HCT116 (cell line): ENCODE results near the gene MYOG. TPM values are rescaled to one million over a fixed set of nuclear protein-coding genes. Genes with fewer than 3 reads are reported as not detected.

Experiments used
- ATAC-seq: fragments of 200-7000 bp; cut with Tn5 transposase; 2 replicates; pipeline ENCODE4 v1.9.1; 2020; ENCODE audit warnings: mild to moderate bottlenecking, moderate library complexity
- BruUV-seq: library from RNA; stranded (reverse); fragments of 400-500 nt; replicated peaks from 2 replicates; lab custom pipeline; 2021; lab: Mats Ljungman, UMichigan
- CTCF ChIA-PET: fragments of 300-600 bp; sonication (Branson Sonifier 250); formaldehyde crosslinking; loops from one replicate; lab custom pipeline; 2021; ENCODE audit warnings: antibody characterized with exemption; lab: Charles Lee
- POLR2A ChIA-PET: fragments of 300-600, 350-600 bp; sonication (Branson Sonifier 250); formaldehyde crosslinking; loops from one replicate; lab custom pipeline; 2021; ENCODE audit warnings: antibody characterized with exemption; lab: Charles Lee
- RAD21 ChIA-PET, 2 experiments: fragments of 300-600 bp; sonication (Branson Sonifier 250); formaldehyde crosslinking; loops; one replicate each; lab custom pipeline; 2023; ENCODE audit warnings: low total read pairs in 2 of 2; ENCODE audit not compliant: uncharacterized antibody in 2 of 2, unreplicated experiment in 2 of 2, low non-redundant PET in 1 of 2; lab: Charles Lee
- DNase-seq: peaks from one replicate; pipeline ENCODE4 v3.0.0-alpha.2; 2010; ENCODE audit warnings: low read depth, low spot score
- H2AFZ ChIP-seq: fragments of 200-600 bp; shearing (Covaris generic), sonication (generic); 2 replicates; pipeline ENCODE4 v1.6.1; 2017; ENCODE audit warnings: low read depth, mixed run types, mixed read lengths, antibody characterized with exemption, low read length; ENCODE audit not compliant: poor library complexity, severe bottlenecking
- H3K27ac ChIP-seq: 2 replicates; pipeline ENCODE4 v1.5.1; 2012; ENCODE audit warnings: low read depth, low read length
- H3K27me3 ChIP-seq: fragments of 200-600 bp; sonication (generic); 2 replicates; pipeline ENCODE4 v1.6.1; 2016; ENCODE audit warnings: mixed run types, low read length, mixed read lengths; ENCODE audit not compliant: insufficient read depth
- H3K36me3 ChIP-seq, 2 experiments: fragments of 200-500 bp in 1 of 2; fragments of 200-600 bp in 1 of 2; sonication (Bioruptor generic) in 1 of 2; sonication (generic) in 1 of 2; 2 replicates each; pipeline versions ENCODE4 v1.5.1 to v1.6.1; 2014 to 2016; ENCODE audit warnings: low read length in 2 of 2, inconsistent platforms in 1 of 2, mixed read lengths in 1 of 2, mixed run types in 1 of 2; ENCODE audit not compliant: insufficient read depth in 2 of 2, control insufficient read depth in 1 of 2
- H3K4me1 ChIP-seq, 2 experiments: fragments of 200-600 bp in 1 of 2; sonication (generic) in 1 of 2; 2 replicates each; pipeline versions ENCODE4 v1.5.1 to v1.6.1; 2012 to 2017; ENCODE audit warnings: low read length in 2 of 2, inconsistent platforms in 1 of 2, mild to moderate bottlenecking in 1 of 2, mixed read lengths in 1 of 2, mixed run types in 1 of 2, moderate library complexity in 1 of 2; ENCODE audit not compliant: insufficient read depth in 2 of 2, control insufficient read depth in 1 of 2
- H3K4me2 ChIP-seq: fragments of 200-600 bp; sonication (generic); 2 replicates; pipeline ENCODE4 v1.6.1; 2017; ENCODE audit warnings: mixed run types, low read length, mixed read lengths
- H3K4me3 ChIP-seq, 2 experiments: fragments of 200-600 bp in 1 of 2; sonication (generic) in 1 of 2; replicated peaks in 1 of 2; 2 replicates each; pipeline ENCODE4 v1.5.1; 2011 to 2016; ENCODE audit warnings: low read length in 2 of 2, control low read depth in 1 of 2, low read depth in 1 of 2, mild to moderate bottlenecking in 1 of 2, mixed read lengths in 1 of 2, mixed run types in 1 of 2
- H3K79me2 ChIP-seq: fragments of 200-600 bp; sonication (generic); 2 replicates; pipeline ENCODE4 v1.6.1; 2017; ENCODE audit warnings: mild to moderate bottlenecking, mixed run types, low read length, moderate library complexity, mixed read lengths; ENCODE audit not compliant: insufficient read depth
- H3K9ac ChIP-seq: fragments of 200-600 bp; sonication (generic); 2 replicates; pipeline ENCODE4 v1.6.1; 2016; ENCODE audit warnings: low read length, mixed read lengths
- H3K9me2 ChIP-seq: fragments of 200-600 bp; sonication (generic), shearing (Covaris generic); 2 replicates; pipeline ENCODE4 v1.6.1; 2017; ENCODE audit warnings: mixed run types, mild to moderate bottlenecking, moderate library complexity; ENCODE audit not compliant: insufficient read depth
- H3K9me3 ChIP-seq, 2 experiments: fragments of 200-500 bp in 1 of 2; fragments of 200-600 bp in 1 of 2; sonication (Bioruptor generic) in 1 of 2; sonication (generic) in 1 of 2; 2 replicates each; pipeline ENCODE4 v1.6.1; 2014 to 2017; ENCODE audit warnings: low read length in 2 of 2, mixed read lengths in 2 of 2, inconsistent platforms in 1 of 2, low read depth in 1 of 2, mild to moderate bottlenecking in 1 of 2, mixed run types in 1 of 2, moderate library complexity in 1 of 2; ENCODE audit not compliant: control insufficient read depth in 1 of 2, insufficient read depth in 1 of 2
- H4K20me1 ChIP-seq: fragments of 200-600 bp; sonication (generic), shearing (Covaris generic); 2 replicates; pipeline ENCODE4 v1.6.1; 2017; ENCODE audit warnings: mixed run types, mild to moderate bottlenecking, moderate library complexity; ENCODE audit not compliant: insufficient read depth
- ATF3 ChIP-seq: IDR thresholded peaks from 2 replicates; pipeline ENCODE4 v1.6.1; 2012
- CEBPB ChIP-seq: IDR thresholded peaks from 2 replicates; pipeline ENCODE4 v1.6.1; 2012; ENCODE audit warnings: low read depth
- CTCF ChIP-seq, 3 experiments: fragments of 200-600 bp in 1 of 3; sonication (generic) in 1 of 3; IDR thresholded peaks in 2 of 3; conservative IDR thresholded peaks in 1 of 3; 2 replicates each; pipeline ENCODE4 v1.5.1; 2012 to 2017; ENCODE audit warnings: low read depth in 2 of 3, low read length in 2 of 3, antibody characterized with exemption in 1 of 3, borderline replicate concordance in 1 of 3, control low read depth in 1 of 3, mild to moderate bottlenecking in 1 of 3, mixed read lengths in 1 of 3, mixed run types in 1 of 3, moderate library complexity in 1 of 3; ENCODE audit not compliant: insufficient read depth in 1 of 3
- ELF1 ChIP-seq: IDR thresholded peaks from 2 replicates; pipeline ENCODE4 v1.6.1; 2012; ENCODE audit warnings: low read depth, borderline replicate concordance
- EZH2phosphoT487 ChIP-seq: fragments of 200-600 bp; IDR thresholded peaks from 2 replicates; pipeline ENCODE4 v1.6.1; 2018; ENCODE audit warnings: antibody characterized with exemption, borderline replicate concordance
- FOSL1 ChIP-seq: IDR thresholded peaks from 2 replicates; pipeline ENCODE4 v1.6.1; 2012; ENCODE audit warnings: low read depth
- JUND ChIP-seq: IDR thresholded peaks from 2 replicates; pipeline ENCODE4 v1.6.1; 2012
- POLR2A ChIP-seq: IDR thresholded peaks from 2 replicates; pipeline ENCODE4 v1.7.0; 2011; ENCODE audit warnings: borderline replicate concordance; ENCODE audit not compliant: insufficient read depth, insufficient read length; ENCODE audit errors: extremely low read depth
- SP1 ChIP-seq: IDR thresholded peaks from 2 replicates; pipeline ENCODE4 v1.6.1; 2012; ENCODE audit warnings: low read depth
- YY1 ChIP-seq: IDR thresholded peaks from 2 replicates; pipeline ENCODE4 v1.6.1; 2011; ENCODE audit warnings: low read length, low read depth, moderate library complexity, mild to moderate bottlenecking; ENCODE audit not compliant: insufficient replicate concordance; ENCODE audit errors: extremely low read depth
- ZNF274 ChIP-seq: fragments of 200-500 bp; sonication (Bioruptor generic); IDR thresholded peaks from 2 replicates; pipeline ENCODE4 v1.6.1; 2014; ENCODE audit warnings: mild to moderate bottlenecking, low read depth, low read length, inconsistent platforms
- intact Hi-C: fragments of 100-400 bp; cut with micrococcal nuclease; formaldehyde crosslinking; loops from 2 replicates; pipeline ENCODE4 v1.10.0; 2022
- total RNA-seq: library from RNA; stranded (reverse); gene quantifications from one replicate; pipeline ENCODE4 v1.2.1, GENCODE V29; 2021; ENCODE audit not compliant: unreplicated experiment

Gene MYOG
- total RNA-seq, 1 experiment from 2014 or later = not detected

GRCh38 chr1:203098914-203099520 lies 13.2 kb upstream of the MYOG start:
- no peak for DNase-seq
- peaks cover 12 to 14% of the 10 kb centered on the region in 2 experiments; a peak in 3 of 4 replicates for H3K9me3 ChIP-seq
- H4K20me1 ChIP-seq = no peaks in the 10 kb centered on the region
- no peak for ATAC-seq
- no peak overlapping the region for H3K9ac ChIP-seq
- BruUV-seq = no TSS peak
- TF ChIP-seq FOSL1 (no peak), ZNF274 (no peak), YY1 (no peak), POLR2A (no peak), SP1 (no peak), EZH2phosphoT487 (no peak), CEBPB (no peak), ELF1 (no peak)
- no peaks in the 10 kb centered on the region; a peak in 1 of 4 replicates for H3K4me1 ChIP-seq
- no peak overlapping the region for H3K27ac ChIP-seq
- H3K4me2 ChIP-seq = no peak overlapping the region
- no peak overlapping the region for H2AFZ ChIP-seq
- intact Hi-C loops = no loop called here
- ChIA-PET RAD21 (no interaction called here), CTCF (interaction anchor here (1.0 to 1.4 kb wide), 4 partner anchors 14 to 169 kb away, joined by 3 to 4 read pairs (median 3); no protein-coding TSS in a partner anchor), POLR2A (no interaction called here)
- no peak overlapping the region for H3K4me3 ChIP-seq
- no peaks in the 10 kb centered on the region for H3K36me3 ChIP-seq
- H3K9me2 ChIP-seq = no peaks in the 10 kb centered on the region
- H3K79me2 ChIP-seq = no peaks in the 10 kb centered on the region
- no peaks in the 10 kb centered on the region for H3K27me3 ChIP-seq

- TF ChIP-seq JUND (no peak), CTCF (IDR thresholded peaks at IDR 0.05 in 2 of 3, conservative IDR thresholded peaks at IDR 0.05 in 1 of 3; ENCODE audit: borderline replicate concordance in 1 of 3, insufficient read depth in 1 of 3, low read depth in 2 of 3, low read length in 2 of 3) (no peak), FOSL1 (no peak), YY1 (no peak), ATF3 (no peak)
- ChIA-PET POLR2A (no interaction called here), CTCF (interaction anchor here (1.0 to 1.4 kb wide), 4 partner anchors 14 to 169 kb away, joined by 3 to 4 read pairs (median 3); no protein-coding TSS in a partner anchor), RAD21 (no interaction called here)
- no peak overlapping the region for H3K4me2 ChIP-seq
- ATAC-seq (no peak), DNase-seq (no peak)
- no TSS peak for BruUV-seq
- H3K4me1 ChIP-seq = peaks cover 0 to 5% of the 10 kb centered on the region in 2 experiments; a peak in 2 of 4 replicates
- peaks cover 13 to 14% of the 10 kb centered on the region in 2 experiments; a peak in 3 of 4 replicates for H3K9me3 ChIP-seq
- H4K20me1 ChIP-seq = no peaks in the 10 kb centered on the region
- H3K9ac ChIP-seq = no peak overlapping the region
- no peak overlapping the region for H3K4me3 ChIP-seq
- intact Hi-C loops = no loop called here
- no peak overlapping the region for H3K27ac ChIP-seq
- no peaks in the 10 kb centered on the region for H3K79me2 ChIP-seq
- H3K36me3 ChIP-seq = no peaks in the 10 kb centered on the region
- no peaks in the 10 kb centered on the region for H3K9me2 ChIP-seq
- H3K27me3 ChIP-seq = no peaks in the 10 kb centered on the region
- no peak overlapping the region for H2AFZ ChIP-seq
These were observed 12.6 kb upstream of the MYOG start for GRCh38 chr1:203098445-203098844.
